IMR-90 (cell line): Measurements from ENCODE around the gene ARHGAP36. TPM values are rescaled to one million over a fixed set of nuclear protein-coding genes. Genes with fewer than 3 reads are reported as not detected.

Source experiments
- ATAC-seq: fragments of 200-7000 bp; cut with Tn5 transposase; 2 replicates; pipeline ENCODE4 v1.9.1; 2020; ENCODE audit warnings: low read depth, mild to moderate bottlenecking, moderate library complexity
- BruUV-seq: library from RNA; stranded (reverse); fragments of 400-500 nt; replicated peaks from 2 replicates; lab custom pipeline; 2021; lab: Mats Ljungman, UMichigan
- CTCF ChIA-PET: fragments of 300-600 bp; formaldehyde crosslinking; extraction: SDS; loops from one replicate; lab custom pipeline; 2021; ENCODE audit warnings: antibody characterized with exemption; lab: Yijun Ruan, JAX
- POLR2A ChIA-PET: fragments of 300-600 bp; sonication (Branson Sonifier 250); formaldehyde crosslinking; loops from one replicate; lab custom pipeline; 2022; ENCODE audit warnings: antibody characterized with exemption; ENCODE audit not compliant: unreplicated experiment; lab: Charles Lee
- DNase-seq: peaks from one replicate; pipeline ENCODE4 v3.0.0; 2013
- H2AFZ ChIP-seq: replicated peaks from 2 replicates; pipeline ENCODE3; 2013; ENCODE audit warnings: low read length, mild to moderate bottlenecking; ENCODE audit not compliant: poor library complexity
- H2AK5ac ChIP-seq: 2 replicates; pipeline ENCODE4 v1.6.1; 2013; ENCODE audit warnings: low read depth, low read length, inconsistent platforms
- H2AK9ac ChIP-seq: replicated peaks from 2 replicates; pipeline ENCODE3; 2013; ENCODE audit warnings: mild to moderate bottlenecking, low read depth, low read length, moderate library complexity; ENCODE audit not compliant: poor library complexity
- H2BK120ac ChIP-seq: 2 replicates; pipeline ENCODE4 v1.6.1; 2013; ENCODE audit warnings: low read depth, low read length, inconsistent platforms
- H2BK15ac ChIP-seq: 3 replicates; pipeline ENCODE4 v1.6.1; 2013; ENCODE audit warnings: low read depth, low read length, inconsistent platforms
- H2BK20ac ChIP-seq: 2 replicates; pipeline ENCODE4 v1.6.1; 2013; ENCODE audit warnings: low read depth, mild to moderate bottlenecking, inconsistent platforms, low read length, moderate library complexity
- H2BK5ac ChIP-seq: 2 replicates; pipeline ENCODE4 v1.6.1; 2013; ENCODE audit warnings: mild to moderate bottlenecking, low read depth, low read length, inconsistent platforms; ENCODE audit not compliant: poor library complexity, severe bottlenecking
- H3K14ac ChIP-seq: replicated peaks from 2 replicates; pipeline ENCODE4 v1.6.1; 2013; ENCODE audit warnings: low read depth, low read length, inconsistent platforms
- H3K18ac ChIP-seq: 2 replicates; pipeline ENCODE4 v1.6.1; 2013; ENCODE audit warnings: low read depth, low read length, control low read depth
- H3K23ac ChIP-seq: 2 replicates; pipeline ENCODE4 v1.6.1; 2013; ENCODE audit warnings: low read depth, low read length, inconsistent platforms
- H3K27ac ChIP-seq: 2 replicates; pipeline ENCODE4 v1.5.1; 2013; ENCODE audit warnings: mild to moderate bottlenecking, control low read depth, low read length; ENCODE audit not compliant: insufficient read depth
- H3K27me3 ChIP-seq: 2 replicates; pipeline ENCODE4 v1.6.1; 2013; ENCODE audit warnings: low read length; ENCODE audit not compliant: control insufficient read depth, insufficient read depth
- H3K36me3 ChIP-seq: 2 replicates; pipeline ENCODE4 v1.6.1; 2013; ENCODE audit warnings: low read length, mixed read lengths; ENCODE audit not compliant: control insufficient read depth, insufficient read depth
- H3K4ac ChIP-seq: 2 replicates; pipeline ENCODE4 v1.6.1; 2013; ENCODE audit warnings: low read depth, low read length, inconsistent platforms
- H3K4me1 ChIP-seq: 2 replicates; pipeline ENCODE4 v1.6.1; 2013; ENCODE audit warnings: low read length, mixed read lengths; ENCODE audit not compliant: control insufficient read depth, insufficient read depth
- H3K4me2 ChIP-seq: 2 replicates; pipeline ENCODE4 v1.6.1; 2013; ENCODE audit warnings: low read depth, mild to moderate bottlenecking, control low read depth, low read length, moderate library complexity
- H3K4me3 ChIP-seq: 2 replicates; pipeline ENCODE4 v1.5.1; 2013; ENCODE audit warnings: low read depth, mild to moderate bottlenecking, control low read depth, low read length, moderate library complexity; ENCODE audit not compliant: insufficient read depth
- H3K56ac ChIP-seq: 2 replicates; pipeline ENCODE4 v1.6.1; 2013; ENCODE audit warnings: low read length, inconsistent platforms; ENCODE audit not compliant: insufficient read depth; ENCODE audit errors: extremely low read depth
- H3K79me1 ChIP-seq, 2 experiments: 2 replicates each; pipeline ENCODE4 v1.6.1; 2013; ENCODE audit warnings: low read length in 2 of 2, inconsistent platforms in 1 of 2, low read depth in 1 of 2
- H3K9ac ChIP-seq: 2 replicates; pipeline ENCODE4 v1.6.1; 2013; ENCODE audit warnings: low read depth, low read length, control low read depth
- H3K9me1 ChIP-seq: 2 replicates; pipeline ENCODE4 v1.6.1; 2013; ENCODE audit warnings: low read length, inconsistent platforms; ENCODE audit not compliant: insufficient read depth
- H3K9me3 ChIP-seq: 2 replicates; pipeline ENCODE4 v1.6.1; 2013; ENCODE audit warnings: low read length; ENCODE audit not compliant: control insufficient read depth, insufficient read depth
- H4K20me1 ChIP-seq: 2 replicates; pipeline ENCODE4 v1.6.1; 2013; ENCODE audit warnings: low read length, inconsistent platforms; ENCODE audit not compliant: insufficient read depth
- H4K5ac ChIP-seq: 2 replicates; pipeline ENCODE4 v1.6.1; 2013; ENCODE audit warnings: mild to moderate bottlenecking, low read depth, low read length, control low read depth
- H4K8ac ChIP-seq, 2 experiments: 2 replicates each; pipeline ENCODE4 v1.6.1; 2013; ENCODE audit warnings: low read depth in 2 of 2, low read length in 2 of 2, control low read depth in 1 of 2, inconsistent platforms in 1 of 2
- H4K91ac ChIP-seq: 2 replicates; pipeline ENCODE4 v1.6.1; 2013; ENCODE audit warnings: low read depth, low read length, inconsistent platforms; ENCODE audit not compliant: insufficient read depth
- BHLHE40 ChIP-seq: fragments of 150-350 bp; IDR thresholded peaks from 2 replicates; pipeline ENCODE4 v1.6.1; 2016; ENCODE audit warnings: mild to moderate bottlenecking, low read depth, low read length
- CEBPB ChIP-seq: IDR thresholded peaks from 2 replicates; pipeline ENCODE4 v1.6.1; 2012; ENCODE audit warnings: low read depth, low read length, improper control_type of control experiment
- CHD1 ChIP-seq: IDR thresholded peaks from 2 replicates; pipeline ENCODE4 v1.6.1; 2012; ENCODE audit warnings: low read depth, low read length, improper control_type of control experiment
- FOS ChIP-seq: fragments of 150-350 bp; IDR thresholded peaks from 2 replicates; pipeline ENCODE4 v1.6.1; 2016; ENCODE audit warnings: low read depth, low read length
- MAFK ChIP-seq: IDR thresholded peaks from 2 replicates; pipeline ENCODE4 v1.6.1; 2012; ENCODE audit warnings: low read depth, low read length, improper control_type of control experiment
- MAZ ChIP-seq: IDR thresholded peaks from 2 replicates; pipeline ENCODE4 v1.6.1; 2012; ENCODE audit warnings: low read depth, mild to moderate bottlenecking, low read length, improper control_type of control experiment, moderate library complexity, borderline replicate concordance
- MXI1 ChIP-seq: IDR thresholded peaks from 2 replicates; pipeline ENCODE4 v1.6.1; 2012; ENCODE audit warnings: low read depth, mild to moderate bottlenecking, low read length, moderate library complexity, borderline replicate concordance
- POLR2A ChIP-seq: IDR thresholded peaks from 2 replicates; pipeline ENCODE4 v1.6.1; 2012; ENCODE audit warnings: mild to moderate bottlenecking, low read depth, low read length
- RAD21 ChIP-seq: IDR thresholded peaks from 2 replicates; pipeline ENCODE4 v1.6.1; 2012; ENCODE audit warnings: low read length, improper control_type of control experiment
- RCOR1 ChIP-seq: IDR thresholded peaks from 2 replicates; pipeline ENCODE4 v1.6.1; 2012; ENCODE audit warnings: mild to moderate bottlenecking, low read length, improper control_type of control experiment; ENCODE audit not compliant: insufficient replicate concordance
- RFX5 ChIP-seq: IDR thresholded peaks from 2 replicates; pipeline ENCODE4 v1.8.0; 2012; ENCODE audit warnings: low read depth, mild to moderate bottlenecking, low read length, moderate library complexity
- SMC3 ChIP-seq: fragments of 150-350 bp; IDR thresholded peaks from 2 replicates; pipeline ENCODE4 v1.6.1; 2016; ENCODE audit warnings: low read depth, mild to moderate bottlenecking, antibody characterized with exemption, low read length, moderate library complexity
- USF2 ChIP-seq: fragments of 150-350 bp; IDR thresholded peaks from 2 replicates; pipeline ENCODE4 v1.6.1; 2017; ENCODE audit warnings: mild to moderate bottlenecking, antibody characterized with exemption, low read length, low read depth
- WGBS, 2 experiments: methylation state at CpG; one replicate each; pipeline versions ENCODE4 v1.1.5 to v1.1.7; 2013; ENCODE audit warnings: missing lambda C conversion rate in 2 of 2; ENCODE audit not compliant: insufficient read length in 1 of 2; ENCODE audit errors: extremely low coverage in 2 of 2; 5-methylcytosine and 5-hydroxymethylcytosine counted together
- dilution Hi-C: fragments of 300-500 bp; cut with HindIII; formaldehyde crosslinking; loops from one replicate; pipeline ENCODE4 v1.14.3; 2018; ENCODE audit warnings: low sequenced_read_pairs; ENCODE audit not compliant: unreplicated experiment
- in situ Hi-C: fragments of 300-500 bp; cut with MboI; formaldehyde crosslinking; loops from 3 replicates; pipeline ENCODE4 v1.14.3; 2019; ENCODE audit warnings: low sequenced_read_pairs, inconsistent platforms, mixed read lengths
- intact Hi-C: fragments of 100-400 bp; cut with micrococcal nuclease; formaldehyde crosslinking; loops from 2 replicates; pipeline ENCODE4 v1.10.0; 2022
- polyA plus RNA-seq, 3 experiments: library from polyadenylated mRNA; depleted of rRNA; stranded (reverse); fragments of >200 nt; gene quantifications; 2 replicates each; pipeline ENCODE4 v1.2.3, GENCODE V29; 2012; ENCODE audit warnings: low replicate concordance in 1 of 3
- total RNA-seq: library from RNA; depleted of rRNA; stranded (reverse); fragments of >200 nt; gene quantifications from 2 replicates; pipeline ENCODE4 v1.2.3, GENCODE V29; 2012
- TF ChIP-seq, protein P1 (sequence below): fragments of 150-350 bp; IDR thresholded peaks from 2 replicates; pipeline ENCODE4 v1.6.1; 2016; ENCODE audit warnings: low read depth, mild to moderate bottlenecking, low read length, moderate library complexity, borderline replicate concordance

The ARHGAP36 gene
- total and polyA plus RNA-seq, 2 of the 4 experiments (the other 2 are of a cell fraction): not detected

DNA sequence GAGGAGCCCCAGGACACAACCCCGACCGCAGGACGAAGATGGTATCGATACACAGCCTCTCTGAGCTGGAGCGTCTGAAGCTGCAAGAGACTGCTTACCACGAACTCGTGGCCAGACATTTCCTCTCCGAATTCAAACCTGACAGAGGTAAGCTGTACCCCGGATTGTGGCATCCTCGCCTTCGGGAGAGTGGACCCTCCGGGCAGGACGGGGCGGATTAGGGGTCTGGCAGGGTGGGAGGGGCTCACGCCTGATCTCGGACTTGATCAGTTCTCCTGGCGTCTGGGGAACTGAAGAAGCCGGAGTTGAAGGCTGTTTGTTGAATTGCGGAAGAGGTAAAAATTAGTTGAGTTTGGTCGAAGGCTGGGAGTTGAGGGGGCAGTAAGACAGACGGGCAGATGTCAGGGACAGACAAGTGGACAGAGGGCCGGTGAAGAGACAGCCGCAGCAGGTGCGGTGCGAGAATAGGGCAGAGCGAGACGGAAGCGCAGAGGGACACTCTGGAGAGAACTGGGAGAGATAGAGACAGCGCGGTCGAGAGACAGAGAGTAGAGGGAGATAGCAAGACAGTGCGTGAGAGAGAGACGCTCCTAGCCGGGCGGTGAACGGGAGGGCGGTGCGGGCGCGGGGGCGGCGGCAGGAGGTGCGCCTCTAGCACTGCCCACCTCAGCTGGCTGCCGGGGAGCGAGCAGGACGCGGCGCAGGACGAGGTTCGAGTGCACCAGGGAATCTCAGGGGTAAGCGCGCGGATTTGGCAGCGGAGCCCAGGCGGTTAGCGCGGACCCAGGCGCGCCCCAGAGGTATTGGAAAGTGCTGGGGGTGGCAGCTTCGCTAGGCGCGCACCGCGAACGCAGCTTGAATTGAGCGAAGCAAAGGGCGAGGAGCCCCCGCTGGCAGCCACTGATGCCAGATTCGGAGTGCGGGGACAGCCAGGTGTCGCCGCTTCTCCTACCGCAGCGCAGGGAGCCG lies 23.9 kb downstream of the ARHGAP36 start:
- no peak for ATAC-seq
- CTCF ChIA-PET: no interaction called here
- TF ChIP-seq CHD1 (no peak), MXI1 (no peak), CEBPB (no peak), POLR2A (no peak), FOS (no peak), RFX5 (no peak), RAD21 (no peak), BHLHE40 (no peak), MAFK (no peak), RCOR1 (no peak), SMC3 (no peak), USF2 (no peak), MAZ (no peak)
- TF ChIP-seq, protein P1, sequence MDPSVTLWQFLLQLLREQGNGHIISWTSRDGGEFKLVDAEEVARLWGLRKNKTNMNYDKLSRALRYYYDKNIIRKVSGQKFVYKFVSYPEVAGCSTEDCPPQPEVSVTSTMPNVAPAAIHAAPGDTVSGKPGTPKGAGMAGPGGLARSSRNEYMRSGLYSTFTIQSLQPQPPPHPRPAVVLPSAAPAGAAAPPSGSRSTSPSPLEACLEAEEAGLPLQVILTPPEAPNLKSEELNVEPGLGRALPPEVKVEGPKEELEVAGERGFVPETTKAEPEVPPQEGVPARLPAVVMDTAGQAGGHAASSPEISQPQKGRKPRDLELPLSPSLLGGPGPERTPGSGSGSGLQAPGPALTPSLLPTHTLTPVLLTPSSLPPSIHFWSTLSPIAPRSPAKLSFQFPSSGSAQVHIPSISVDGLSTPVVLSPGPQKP: no peak

More for the DNA sequence above, 23.9 kb downstream of the ARHGAP36 start:
- no peak for DNase-seq
- no peaks in the 10 kb centered on the region; the same call in 1 of the 2 replicates for H3K9me3 ChIP-seq
- H2AK9ac ChIP-seq: no peak overlapping the region
- no peak overlapping the region for H3K4me3 ChIP-seq
- H3K18ac ChIP-seq: no peak overlapping the region
- no peaks in the 10 kb centered on the region for H3K9me1 ChIP-seq
- no peak overlapping the region for H2AFZ ChIP-seq
- H3K27me3 ChIP-seq: peaks cover 3% of the 10 kb centered on the region
- POLR2A ChIA-PET: no interaction called here
- no peak overlapping the region for H3K4me2 ChIP-seq
- no peaks in the 10 kb centered on the region; the same call in 1 of the 2 replicates for H4K20me1 ChIP-seq
- no peaks in the 10 kb centered on the region for H3K79me1 ChIP-seq
- no peak overlapping the region for H3K56ac ChIP-seq
- no peak overlapping the region for H2BK5ac ChIP-seq
- no peak overlapping the region for H3K14ac ChIP-seq
- no peak overlapping the region for H4K8ac ChIP-seq
- intact Hi-C loops: no loop called here
- H3K23ac ChIP-seq: no peak overlapping the region
- no TSS peak for BruUV-seq
- no peak overlapping the region for H3K9ac ChIP-seq
- H3K27ac ChIP-seq: no peak overlapping the region
- no peak overlapping the region for H4K5ac ChIP-seq
- H3K4ac ChIP-seq: no peak overlapping the region
- no peaks in the 10 kb centered on the region for H3K36me3 ChIP-seq
- no peaks in the 10 kb centered on the region for H3K4me1 ChIP-seq
- H2AK5ac ChIP-seq: no peak overlapping the region
- no peak overlapping the region for H2BK15ac ChIP-seq
- H4K91ac ChIP-seq: no peak overlapping the region
- 24% methylated on average over 27 of the region's 75 CpGs; no CpG with 5 or more reads in 1 of the 2 experiments for WGBS, 2 experiments
- H2BK20ac ChIP-seq: no peak overlapping the region
- H2BK120ac ChIP-seq: no peak overlapping the region
- dilution Hi-C loops: no loop called here
- in situ Hi-C loops: no loop called here
